HG03064 (cell line): ENCODE results near the gene CAMTA1.

Experiments
- ATAC-seq: cut with Tn5 transposase; IDR thresholded peaks from one replicate; pipeline ENCODE4 v1.9.1; 2021; ENCODE audit warnings: low read depth; ENCODE audit not compliant: unreplicated experiment

CAMTA1 gene

DNA sequence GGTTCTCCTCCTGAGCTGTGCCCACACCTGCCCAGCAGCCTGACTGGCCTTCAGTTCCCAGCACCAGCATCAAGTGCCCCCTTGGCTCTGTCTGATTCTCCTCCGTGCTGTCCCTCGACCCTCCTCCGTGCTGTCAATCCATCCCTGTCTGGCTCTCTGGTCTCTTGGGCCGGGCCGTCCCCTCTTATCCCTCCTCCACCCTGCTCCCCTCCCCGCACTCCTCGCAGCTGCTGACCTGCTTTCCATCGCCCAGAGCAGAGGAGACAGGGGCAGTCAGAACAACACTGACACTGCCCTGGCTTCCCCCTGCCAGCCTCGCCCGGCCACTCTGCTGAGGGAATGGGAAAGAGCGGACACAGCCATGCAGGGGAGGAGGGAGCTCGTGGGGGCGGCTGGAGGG is 267.4 kb downstream of the CAMTA1 start:
- no peak for ATAC-seq

DNA sequence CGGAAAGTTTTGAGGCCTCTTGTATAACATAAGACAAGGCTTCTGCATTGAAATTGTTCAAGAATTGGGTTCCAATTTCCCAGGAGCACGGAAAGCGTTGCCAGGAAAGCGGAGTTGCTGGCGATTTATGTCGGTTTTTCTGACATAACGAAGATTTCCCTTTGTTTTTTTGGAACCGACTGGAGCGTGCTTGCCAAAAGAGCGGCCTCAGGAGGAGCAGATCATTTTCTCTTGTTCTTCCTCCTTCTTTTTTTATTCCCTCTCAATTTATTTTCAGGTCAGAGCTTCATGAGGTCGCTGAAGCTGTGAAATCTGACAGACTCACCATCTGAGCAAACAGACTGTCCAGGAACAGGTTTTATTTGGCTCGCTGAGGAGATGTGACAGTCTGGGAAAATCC is 275.5 kb downstream of the CAMTA1 start:
- ATAC-seq = no peak

DNA sequence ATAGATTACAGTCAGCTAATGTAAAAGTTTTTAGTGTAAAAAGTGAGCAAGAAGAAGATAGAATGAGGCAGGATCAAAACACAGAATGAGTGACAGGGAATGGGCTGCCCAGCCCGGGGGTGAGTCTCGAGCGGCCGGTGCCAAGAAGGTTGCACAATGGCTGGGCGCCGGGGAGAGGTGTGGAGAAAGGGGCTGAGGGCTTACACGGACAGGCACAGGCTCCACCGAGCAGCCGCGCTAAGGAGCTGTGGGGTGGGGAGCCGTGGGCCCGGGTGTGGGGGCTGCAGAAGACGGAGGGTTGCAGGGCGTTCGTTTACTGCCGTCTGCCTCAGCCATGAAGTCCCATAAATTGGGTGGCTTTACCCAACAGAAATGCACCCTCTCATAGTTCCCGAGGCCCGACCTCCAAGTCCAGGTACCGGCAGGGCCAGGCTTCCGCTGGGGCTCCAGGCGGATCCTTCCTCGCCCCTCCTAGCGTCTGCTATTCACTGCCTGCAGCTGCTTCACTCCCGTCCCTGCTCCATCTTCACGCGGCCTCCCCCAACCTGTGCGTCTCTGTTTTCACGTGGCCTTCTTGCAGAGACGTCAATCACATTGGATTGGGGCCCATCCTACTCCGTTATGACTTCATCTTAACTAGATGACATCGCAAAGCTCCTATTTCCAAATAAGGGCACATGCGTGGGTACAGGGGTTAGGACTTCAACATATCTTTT is 277.2 kb downstream of the CAMTA1 start:
- no peak for ATAC-seq

DNA sequence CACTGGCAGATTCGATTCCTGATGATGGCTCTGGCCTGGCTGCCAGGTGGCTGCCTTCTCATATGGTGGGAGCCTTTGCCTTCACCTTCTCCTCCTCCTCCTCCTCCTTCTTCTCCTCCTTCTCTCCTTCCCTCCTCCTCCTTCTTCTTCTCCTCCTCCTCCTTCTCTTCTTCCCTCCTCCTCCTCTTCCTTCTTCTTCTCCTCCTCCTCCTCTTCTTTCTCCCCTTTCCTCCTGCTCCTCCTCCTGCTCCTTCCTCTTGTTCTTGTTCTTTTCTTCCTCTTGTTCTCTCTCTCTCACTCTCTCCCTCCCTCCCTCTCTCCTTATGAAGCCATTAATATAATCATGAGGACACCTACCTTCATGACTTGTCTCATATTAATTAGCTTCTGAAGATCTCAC is 278.7 kb downstream of the CAMTA1 start:
- ATAC-seq = no peak

DNA sequence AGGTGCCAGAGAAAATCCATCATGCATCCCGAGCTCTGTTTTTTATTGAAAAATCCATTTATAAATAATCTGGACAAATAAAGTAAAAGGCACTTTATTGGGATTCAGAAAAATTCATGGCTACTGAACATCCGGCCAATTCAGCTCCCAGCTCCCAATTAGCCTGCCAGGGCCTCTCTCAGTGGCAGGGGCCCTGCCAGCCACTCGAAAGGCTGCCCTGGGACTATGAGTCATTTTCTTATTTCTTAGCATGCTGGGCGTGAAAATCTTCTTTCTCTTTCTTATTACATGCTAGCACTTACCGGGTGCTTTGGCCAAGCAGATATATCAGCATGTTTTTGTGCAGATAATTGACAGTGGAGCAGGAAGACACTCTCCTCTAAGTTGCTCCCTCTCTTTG is 283.3 kb downstream of the CAMTA1 start:
- ATAC-seq = no peak

- no peak for ATAC-seq
Measured at GRCh38 chr1:7069931-7070330, 284.7 kb downstream of the CAMTA1 start.

DNA sequence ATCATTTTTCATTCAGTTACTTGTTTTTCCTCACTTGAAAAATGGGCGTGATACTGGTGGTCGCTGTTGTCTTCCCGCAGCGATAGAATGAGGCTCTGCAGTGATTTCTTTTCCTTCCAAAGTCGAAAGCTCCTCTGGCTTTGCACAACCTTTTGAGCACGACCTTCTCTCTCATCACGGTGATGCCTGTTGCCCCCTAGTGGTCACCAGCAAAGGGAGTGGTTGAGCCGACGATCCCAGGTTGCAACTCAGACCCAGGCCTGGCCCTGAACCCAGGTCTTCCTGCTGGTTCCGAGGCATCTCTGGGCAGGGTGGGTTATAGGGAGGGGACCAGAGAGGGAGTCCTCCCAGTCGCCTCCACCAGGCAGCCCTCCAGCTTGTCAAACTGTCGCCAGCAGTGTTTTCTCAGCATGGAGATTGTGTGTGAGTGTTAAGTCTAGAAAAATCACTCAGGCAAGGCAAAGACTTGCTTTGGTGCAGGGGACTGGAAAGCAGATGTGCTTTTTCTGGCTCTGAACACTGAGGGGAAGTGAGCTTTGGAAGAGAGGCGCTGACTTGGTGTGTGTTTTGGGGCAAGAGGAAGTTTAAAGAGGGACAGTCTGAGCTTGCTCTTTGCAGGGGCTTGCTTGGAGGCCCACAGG is 285.3 kb downstream of the CAMTA1 start:
- ATAC-seq = no peak

DNA sequence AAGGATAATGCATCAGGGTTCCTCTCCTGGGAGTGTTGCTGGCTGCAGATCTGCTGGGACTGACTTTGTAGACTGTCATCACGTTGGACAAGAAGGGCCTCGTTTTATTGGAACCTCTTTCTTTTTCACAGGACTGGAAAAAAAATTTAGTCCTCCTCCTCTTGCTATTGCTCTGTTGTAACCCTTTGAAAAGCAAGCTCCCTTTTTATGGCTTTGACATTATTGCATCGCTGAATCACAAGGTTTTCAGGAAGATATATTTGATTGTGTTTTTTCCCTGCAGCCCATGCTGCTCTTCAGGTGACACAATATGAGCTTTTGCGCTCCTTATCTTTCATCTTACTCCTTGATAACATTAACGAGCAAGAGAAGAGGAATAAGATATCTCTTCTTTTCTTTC is 290.9 kb downstream of the CAMTA1 start:
- no peak for ATAC-seq

DNA sequence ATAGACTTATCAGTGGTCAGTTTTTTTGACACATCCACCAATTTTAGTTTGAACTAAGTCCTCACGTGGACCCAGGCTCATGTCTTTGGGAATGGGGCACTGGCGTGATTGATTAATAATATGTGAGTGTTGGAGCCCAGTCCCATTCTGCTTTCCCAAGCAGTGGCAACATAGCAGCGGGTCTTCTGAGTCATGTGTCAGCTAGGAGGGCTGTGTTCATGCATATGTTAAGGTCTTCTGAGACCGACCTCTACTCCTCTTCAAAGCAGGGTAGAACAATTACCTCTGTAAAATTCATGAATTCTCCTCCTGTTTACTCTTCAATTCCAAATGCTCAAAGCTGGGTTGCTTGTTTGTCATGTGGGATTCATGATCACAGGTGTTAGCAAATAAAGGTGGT is 291.3 kb downstream of the CAMTA1 start:
- no peak for ATAC-seq

- no peak for ATAC-seq
Measured at GRCh38 chr1:7077136-7077535, 291.9 kb downstream of the CAMTA1 start.

- no peak for ATAC-seq
Measured at GRCh38 chr1:7077970-7078369, 292.7 kb downstream of the CAMTA1 start.

- no peak for ATAC-seq
Measured at GRCh38 chr1:7079637-7080036, 294.4 kb downstream of the CAMTA1 start.

DNA sequence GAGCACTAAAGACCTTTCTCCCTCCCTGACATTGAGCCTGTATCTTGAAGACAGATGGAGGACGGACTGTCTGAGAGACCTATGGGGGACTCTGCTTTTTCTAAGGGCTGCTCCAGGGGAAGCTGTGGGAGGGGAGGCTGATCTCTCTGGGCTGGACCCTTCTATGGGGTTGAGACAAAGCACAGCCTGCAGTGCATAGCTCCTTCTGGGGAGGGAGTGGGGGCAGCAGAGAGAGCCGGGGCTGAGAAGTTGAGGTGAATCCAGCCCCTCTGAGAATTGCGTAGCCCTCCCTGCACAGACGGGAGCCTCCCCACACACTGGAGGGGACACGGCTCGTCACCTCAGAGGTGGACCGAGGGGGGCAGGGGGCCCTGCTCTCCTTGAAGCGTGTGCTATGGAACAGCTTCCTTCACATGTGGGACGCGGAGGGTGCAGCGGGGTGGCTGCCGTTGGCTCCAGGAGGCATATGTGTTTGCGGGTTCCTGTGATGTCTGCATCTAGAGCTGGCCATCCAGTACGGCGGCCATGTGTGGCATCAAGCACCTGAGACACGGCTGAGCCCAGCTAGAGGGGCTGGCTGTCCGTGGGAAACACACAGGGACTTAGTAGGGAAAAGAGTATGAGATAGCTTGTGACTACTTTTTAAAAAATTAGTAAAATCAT is 299.1 kb downstream of the CAMTA1 start:
- ATAC-seq = no peak

DNA sequence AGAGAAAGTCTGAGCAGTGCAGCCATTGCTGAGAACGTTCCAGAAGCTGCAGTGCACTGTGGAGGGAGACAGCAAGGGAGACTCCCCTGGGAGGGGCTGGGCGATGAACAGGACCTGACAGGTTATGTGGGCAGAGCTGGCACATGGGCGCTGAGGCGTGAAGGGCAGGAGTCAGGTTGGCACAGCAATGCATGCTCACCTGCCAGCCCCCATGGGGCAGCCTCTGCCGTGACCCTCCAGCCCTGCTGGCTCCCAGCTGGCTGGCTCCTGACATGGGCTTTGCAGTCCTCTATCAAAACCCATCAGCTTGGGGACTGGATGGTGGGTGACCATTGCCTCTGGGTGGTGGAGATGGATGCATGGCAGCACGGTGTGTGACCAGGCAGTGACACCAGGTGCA is 300.3 kb downstream of the CAMTA1 start:
- no peak for ATAC-seq

GRCh38 chr1:7086106-7086505 is 300.9 kb downstream of the CAMTA1 start:
- ATAC-seq = no peak

DNA sequence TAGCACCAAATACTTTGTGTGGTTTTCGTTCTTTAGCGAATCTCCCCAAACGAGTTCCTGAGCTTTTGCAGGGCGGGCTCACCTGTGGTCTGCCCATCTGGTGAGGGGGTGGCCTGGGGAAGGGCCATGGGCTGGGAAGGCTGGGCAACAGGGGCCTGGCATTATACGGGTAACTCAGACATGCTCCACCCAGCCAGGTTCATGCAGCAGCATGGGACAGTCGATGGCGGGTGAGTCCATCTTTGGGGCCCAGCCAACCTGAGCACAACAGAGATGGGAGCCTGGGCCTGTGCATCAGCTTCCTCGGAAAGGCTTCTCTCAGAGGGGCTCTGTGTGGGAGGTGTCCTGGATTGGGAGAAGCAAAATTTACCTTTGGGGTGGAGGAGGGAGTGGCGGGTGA is 302.6 kb downstream of the CAMTA1 start:
- ATAC-seq = no peak

DNA sequence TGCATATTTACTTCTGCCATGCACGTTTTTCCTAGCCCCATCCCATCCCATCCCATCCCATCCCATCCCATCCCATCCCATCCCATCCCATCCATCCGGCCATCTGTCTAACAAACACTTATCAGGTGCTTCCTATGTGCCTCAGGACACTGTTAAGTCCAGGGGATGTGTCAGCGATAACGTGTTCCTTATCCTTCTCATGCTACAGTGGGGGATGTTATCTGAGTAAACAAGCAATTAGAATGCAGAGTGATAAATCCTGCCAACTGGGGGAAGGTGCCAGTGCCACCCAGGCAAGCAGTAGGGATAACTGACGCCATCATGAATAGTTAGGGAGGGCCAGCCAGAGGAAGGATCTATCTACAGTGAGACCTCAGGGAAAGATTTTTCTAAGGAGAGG is 304.2 kb downstream of the CAMTA1 start:
- ATAC-seq = no peak

GRCh38 chr1:7093297-7093696 is 308.0 kb downstream of the CAMTA1 start:
- ATAC-seq = no peak

DNA sequence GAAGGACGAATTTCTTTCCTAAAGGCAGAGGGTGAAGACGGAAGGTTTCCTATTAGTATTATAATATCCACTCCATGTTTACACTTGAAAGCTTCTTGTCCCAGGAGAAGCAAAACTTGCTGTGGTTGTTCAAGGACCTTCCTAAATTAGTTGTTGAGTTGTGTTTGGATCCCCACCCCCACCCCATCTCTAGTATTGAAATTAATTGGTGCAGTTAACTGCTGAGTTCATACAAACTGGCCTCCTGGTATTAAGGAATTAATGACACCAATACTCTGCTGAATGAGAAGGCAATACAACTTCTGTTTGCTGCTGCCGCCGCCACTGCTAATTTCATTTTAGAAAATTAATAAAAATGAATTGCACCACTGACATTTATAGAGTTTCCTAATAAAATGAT is 308.8 kb downstream of the CAMTA1 start:
- no peak for ATAC-seq

- no peak for ATAC-seq
Measured at GRCh38 chr1:7094509-7094908, 309.3 kb downstream of the CAMTA1 start.

- ATAC-seq = no peak
Measured at GRCh38 chr1:7095343-7095964, 310.2 kb downstream of the CAMTA1 start.
